C4-2B (cell line): ENCODE measurements around the gene BSND.

Experiments
- H3K27ac ChIP-seq: fragments of 450-650 bp; 2 replicates; pipeline ENCODE4 v1.5.1; 2017
- ZFX ChIP-seq: fragments of 450-650 bp; IDR thresholded peaks from 2 replicates; pipeline ENCODE4 v1.6.1; 2017
- TF ChIP-seq, protein P1 (sequence below): fragments of 450-650 bp; conservative IDR thresholded peaks from 2 replicates; pipeline ENCODE4 v1.5.1; 2017; ENCODE audit warnings: mild to moderate bottlenecking

The BSND gene

GRCh38 chr1:54976747-54977146 lies 22.0 kb upstream of the BSND start:
- TF ChIP-seq ZFX = no peak
- TF ChIP-seq, protein P1, sequence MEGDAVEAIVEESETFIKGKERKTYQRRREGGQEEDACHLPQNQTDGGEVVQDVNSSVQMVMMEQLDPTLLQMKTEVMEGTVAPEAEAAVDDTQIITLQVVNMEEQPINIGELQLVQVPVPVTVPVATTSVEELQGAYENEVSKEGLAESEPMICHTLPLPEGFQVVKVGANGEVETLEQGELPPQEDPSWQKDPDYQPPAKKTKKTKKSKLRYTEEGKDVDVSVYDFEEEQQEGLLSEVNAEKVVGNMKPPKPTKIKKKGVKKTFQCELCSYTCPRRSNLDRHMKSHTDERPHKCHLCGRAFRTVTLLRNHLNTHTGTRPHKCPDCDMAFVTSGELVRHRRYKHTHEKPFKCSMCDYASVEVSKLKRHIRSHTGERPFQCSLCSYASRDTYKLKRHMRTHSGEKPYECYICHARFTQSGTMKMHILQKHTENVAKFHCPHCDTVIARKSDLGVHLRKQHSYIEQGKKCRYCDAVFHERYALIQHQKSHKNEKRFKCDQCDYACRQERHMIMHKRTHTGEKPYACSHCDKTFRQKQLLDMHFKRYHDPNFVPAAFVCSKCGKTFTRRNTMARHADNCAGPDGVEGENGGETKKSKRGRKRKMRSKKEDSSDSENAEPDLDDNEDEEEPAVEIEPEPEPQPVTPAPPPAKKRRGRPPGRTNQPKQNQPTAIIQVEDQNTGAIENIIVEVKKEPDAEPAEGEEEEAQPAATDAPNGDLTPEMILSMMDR = no peak

GRCh38 chr1:54977533-54978297 lies 21.0 kb upstream of the BSND start:
- H3K27ac ChIP-seq = no peak overlapping the region
- TF ChIP-seq, protein P1 = no peak
- TF ChIP-seq ZFX = no peak

More at GRCh38 chr1:54976747-54977146, 22.0 kb upstream of the BSND start:
- H3K27ac ChIP-seq = no peak overlapping the region

DNA sequence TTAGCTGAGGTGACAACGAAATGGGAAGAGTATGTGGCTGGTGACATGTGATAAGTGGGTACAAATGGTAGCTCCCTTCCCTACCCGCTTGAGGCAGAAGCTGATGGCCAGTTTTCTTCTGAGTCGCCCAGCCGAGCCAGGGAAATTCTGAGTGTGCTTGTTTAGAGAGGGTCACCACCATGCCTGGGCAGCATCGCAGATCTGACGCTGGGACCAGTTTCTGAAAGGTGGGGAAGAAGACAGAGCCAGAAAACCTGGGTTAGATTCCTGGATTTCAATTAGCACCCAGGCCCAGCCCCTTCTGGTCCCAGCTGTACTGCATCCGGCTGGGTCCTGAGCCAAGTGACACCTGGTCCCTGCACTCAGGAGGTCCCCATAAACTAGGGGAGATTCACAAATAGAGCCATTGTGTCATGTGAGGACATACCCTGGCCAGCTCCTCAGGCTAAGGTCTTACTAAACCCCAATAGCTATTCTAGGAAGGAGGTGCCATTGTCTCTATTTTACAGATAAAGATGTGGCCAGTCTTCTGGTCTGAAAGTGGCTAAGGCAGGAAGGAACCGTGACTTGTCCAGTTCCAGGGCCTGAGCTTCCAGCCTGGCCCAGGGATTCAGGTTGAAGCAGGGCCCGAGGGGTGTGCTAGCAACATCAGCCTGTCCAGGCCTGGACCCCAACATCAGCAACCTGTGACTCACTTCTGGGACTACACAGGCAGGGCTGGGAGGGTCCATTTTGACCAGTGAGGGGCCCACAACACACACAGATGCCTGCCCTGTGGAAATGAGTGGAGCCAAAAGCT lies 20.0 kb upstream of the BSND start:
- H3K27ac ChIP-seq = no peak overlapping the region
- TF ChIP-seq, protein P1 = no peak
- no peak for TF ChIP-seq ZFX

GRCh38 chr1:54979327-54979891 lies 19.3 kb upstream of the BSND start:
- no peak for TF ChIP-seq ZFX
- TF ChIP-seq, protein P1 = no peak
- H3K27ac ChIP-seq = no peak overlapping the region

DNA sequence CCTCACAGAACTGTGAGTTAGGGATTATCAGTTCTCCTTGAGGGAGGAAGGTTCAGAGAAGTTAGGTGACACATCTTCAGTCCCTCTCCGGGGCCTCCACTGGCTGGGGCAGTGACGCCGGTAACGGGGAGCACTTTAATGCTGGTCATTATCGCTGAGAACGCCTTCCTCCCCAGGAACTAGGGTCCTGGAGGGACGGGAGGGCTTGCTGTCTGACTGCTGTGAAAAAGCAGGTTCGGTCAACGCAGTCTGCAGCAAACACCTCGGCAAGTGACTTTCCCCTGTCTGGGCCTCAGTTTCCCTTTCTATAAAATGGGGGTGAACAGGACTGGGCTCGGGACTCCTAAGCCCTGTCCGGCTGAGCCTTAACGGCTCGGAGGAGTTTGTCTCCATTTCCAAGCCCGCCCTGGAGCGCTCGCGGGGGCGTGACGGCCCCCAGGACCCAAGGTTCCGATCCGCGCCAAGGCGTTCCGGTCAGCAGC lies 18.6 kb upstream of the BSND start:
- H3K27ac ChIP-seq = no peak overlapping the region
- no peak for TF ChIP-seq ZFX
- TF ChIP-seq, protein P1 = no peak

- TF ChIP-seq, protein P1 = no peak
- no peak for TF ChIP-seq ZFX
- H3K27ac ChIP-seq = no peak within 1 kb of the TSS
Observed at GRCh38 chr1:54980528-54981241, 18.0 kb upstream of the BSND start, which contains the start of gene TMEM61. TSS of gene TMEM61 (plus strand) at chr1:54980628. CDS start at chr1:54981066, 438 bp downstream.
